ENCODE results near the gene DIS3L2. TPM values are rescaled to one million over a fixed set of nuclear protein-coding genes. Genes with fewer than 3 reads are reported as not detected.

The DIS3L2 gene
- total and polyA plus RNA-seq, 2 of the 4 experiments (the other 2 are of a cell fraction) = 14.7 to 19.2 TPM

GRCh38 chr2:232085164-232085563 lies 123.7 kb downstream of the DIS3L2 start:
- no peak overlapping the region for H2AK9ac ChIP-seq (replicated peaks; ENCODE audit: low read depth, low read length, poor library complexity)
- no peak overlapping the region for H3K9ac ChIP-seq (ENCODE audit: low read depth, low read length)
- H2BK15ac ChIP-seq (ENCODE audit: low read depth, low read length) = no peak overlapping the region
- H3K27me3 ChIP-seq (ENCODE audit: control insufficient read depth, insufficient read depth, low read length) = no peaks in the 10 kb centered on the region
- no peak overlapping the region for H2BK20ac ChIP-seq (ENCODE audit: low read depth, low read length)
- no peak overlapping the region for H2AK5ac ChIP-seq (ENCODE audit: low read depth, low read length)
- TF ChIP-seq BHLHE40 (IDR thresholded peaks at IDR 0.05; ENCODE audit: low read depth, low read length) (no peak), ELK1 (IDR thresholded peaks at IDR 0.05; ENCODE audit: borderline replicate concordance, low read depth, low read length) (no peak), RFX5 (IDR thresholded peaks at IDR 0.05; ENCODE audit: low read depth, low read length) (no peak), FOS (IDR thresholded peaks at IDR 0.05; ENCODE audit: low read depth, low read length) (no peak), RCOR1 (IDR thresholded peaks at IDR 0.05; ENCODE audit: insufficient replicate concordance, low read length) (no peak)
- no peaks in the 10 kb centered on the region for H3K36me3 ChIP-seq (ENCODE audit: control insufficient read depth, insufficient read depth, low read length)
- H3K4me1 ChIP-seq (ENCODE audit: control insufficient read depth, insufficient read depth, low read length) = 0 out of 2 replicates have a peak, but pooled peaks cover 1% of the 10 kb centered on the region
- H2AFZ ChIP-seq (replicated peaks; ENCODE audit: low read length, poor library complexity) = no peak overlapping the region
- ATAC-seq (ENCODE audit: low read depth) (no peak), DNase-seq (no peak)
- dilution Hi-C loops (cut with HindIII; ENCODE audit: low sequenced_read_pairs, unreplicated experiment) = no loop called here
- 100% methylated on average over 2 of the region's 5 CpGs; no CpG with 5 or more reads in 1 of the 2 experiments for WGBS, 2 experiments (ENCODE audit: extremely low coverage in 2 of 2, insufficient read length in 1 of 2)
- no peak overlapping the region for H4K8ac ChIP-seq (ENCODE audit: low read depth in 2 of 2, low read length in 2 of 2)
- H3K4me2 ChIP-seq (ENCODE audit: low read depth, low read length) = no peak overlapping the region
- no TSS peak for BruUV-seq (replicated peaks)
- no peak overlapping the region for H2BK120ac ChIP-seq (ENCODE audit: low read depth, low read length)
- ChIA-PET CTCF (interaction anchor here (1.1 kb wide), 1 partner anchor 11 kb away, joined by 3 read pairs; no protein-coding TSS in a partner anchor), POLR2A (ENCODE audit: unreplicated experiment) (no interaction called here)
- no peak overlapping the region for H2BK5ac ChIP-seq (ENCODE audit: low read depth, low read length, poor library complexity, severe bottlenecking)
- in situ Hi-C loops (cut with MboI; ENCODE audit: low sequenced_read_pairs) = no loop called here
- H3K18ac ChIP-seq (ENCODE audit: low read depth, low read length) = no peak overlapping the region
- peaks cover 4 to 14% of the 10 kb centered on the region in 2 experiments; a peak in 3 of 4 replicates for H3K79me1 ChIP-seq (ENCODE audit: low read depth in 1 of 2, low read length in 2 of 2)
- no peak overlapping the region for H3K4me3 ChIP-seq (ENCODE audit: insufficient read depth, low read depth, low read length)
- intact Hi-C loops (cut with micrococcal nuclease) = no loop called here
- no peak overlapping the region for H3K14ac ChIP-seq (replicated peaks; ENCODE audit: low read depth, low read length)
- H4K91ac ChIP-seq (ENCODE audit: insufficient read depth, low read depth, low read length) = no peak overlapping the region
- H3K9me1 ChIP-seq (ENCODE audit: insufficient read depth, low read length) = no peaks in the 10 kb centered on the region; the same call in 1 of the 2 replicates
- no peaks in the 10 kb centered on the region for H4K20me1 ChIP-seq (ENCODE audit: insufficient read depth, low read length)
- no peak overlapping the region for H3K4ac ChIP-seq (ENCODE audit: low read depth, low read length)
- no peaks in the 10 kb centered on the region; the same call in 1 of the 2 replicates for H3K9me3 ChIP-seq (ENCODE audit: control insufficient read depth, insufficient read depth, low read length)
- no peak overlapping the region for H3K56ac ChIP-seq (ENCODE audit: extremely low read depth, insufficient read depth, low read length)
- H3K27ac ChIP-seq (ENCODE audit: insufficient read depth, low read length) = no peak overlapping the region
- no peak overlapping the region for H4K5ac ChIP-seq (ENCODE audit: low read depth, low read length)
- H3K23ac ChIP-seq (ENCODE audit: low read depth, low read length) = no peak overlapping the region
